Activated CD4-positive, alpha-beta memory T cell treated with anti-CD3 and anti-CD28 coated beads for 36 hours (primary cell): ENCODE data around the gene SV2B. TPM values are rescaled to one million over a fixed set of nuclear protein-coding genes. Genes with fewer than 3 reads are reported as not detected.
A peak's percentile ranks its signal among the peaks of the same experiment; 100 is the strongest.
"Not testable (repeated sequence)": the region's sequence is repeated elsewhere in the genome, so short reads cannot be mapped to it uniquely, and the experiment has no call there.

ENCODE experiments used
- CTCF ChIA-PET: fragments of 350-600 bp; sonication (Branson Sonifier 250); formaldehyde crosslinking; loops from one replicate; lab custom pipeline; 2021; ENCODE audit warnings: antibody characterized with exemption, inconsistent platforms; lab: Charles Lee
- POLR2A ChIA-PET: fragments of 350-600 bp; sonication (Branson Sonifier 250); formaldehyde crosslinking; loops from one replicate; lab custom pipeline; 2021; ENCODE audit warnings: antibody characterized with exemption; lab: Charles Lee
- DNase-seq: peaks from one replicate; pipeline ENCODE4 v3.0.0-alpha.2; 2020
- H3K27ac Mint-ChIP-seq: one replicate; pipeline ENCODE4 v1.8.0; 2021; ENCODE audit warnings: mixed read lengths
- H3K27me3 Mint-ChIP-seq: one replicate; pipeline ENCODE4 v1.8.0; 2021; ENCODE audit warnings: mixed read lengths
- H3K36me3 Mint-ChIP-seq: one replicate; pipeline ENCODE4 v1.8.0; 2021; ENCODE audit warnings: mixed read lengths
- H3K4me1 Mint-ChIP-seq: one replicate; pipeline ENCODE4 v1.8.0; 2021; ENCODE audit warnings: low read depth, mixed read lengths
- H3K4me3 Mint-ChIP-seq: one replicate; pipeline ENCODE4 v1.8.0; 2021; ENCODE audit warnings: mild to moderate bottlenecking, mixed read lengths
- H3K9me3 Mint-ChIP-seq: one replicate; pipeline ENCODE4 v1.8.0; 2021; ENCODE audit warnings: mixed read lengths
- intact Hi-C: fragments of 100-400 bp; cut with micrococcal nuclease; formaldehyde crosslinking; loops from one replicate; pipeline ENCODE4 v1.15.1; 2023
- total RNA-seq, 2 experiments: library from RNA; stranded (reverse); gene quantifications; one replicate each; pipeline ENCODE4 v1.2.3, GENCODE V29; 2021

The SV2B gene
- total RNA-seq, 2 experiments from 2014 or later, result 0.02 to 0.05 TPM

DNA sequence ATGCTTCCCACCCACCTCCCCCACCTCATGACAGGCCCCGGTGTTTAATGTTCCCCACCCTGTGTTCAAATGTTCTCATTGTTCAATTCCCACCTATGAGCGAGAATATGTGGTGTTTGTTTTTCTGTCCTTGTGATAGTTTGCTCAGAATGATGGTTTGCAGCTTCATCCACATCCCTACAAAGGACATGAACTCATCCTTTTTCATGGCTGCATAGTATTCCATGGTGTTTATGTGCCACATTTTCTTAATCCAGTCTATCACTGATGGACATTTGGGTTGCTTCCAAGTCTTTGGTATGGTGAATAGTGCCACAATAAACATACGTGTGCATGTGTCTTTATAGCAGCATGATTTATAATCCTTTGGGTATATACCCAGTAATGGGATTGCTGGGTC is 244.9 kb downstream of the SV2B start:
- POLR2A ChIA-PET, H3K27me3 Mint-ChIP-seq, H3K36me3 Mint-ChIP-seq, H3K4me3 Mint-ChIP-seq, H3K27ac Mint-ChIP-seq, CTCF ChIA-PET, H3K9me3 Mint-ChIP-seq, DNase-seq, intact Hi-C loops: not testable (repeated sequence)
- peaks cover 19% of the 10 kb centered on the region for H3K4me1 Mint-ChIP-seq

DNA sequence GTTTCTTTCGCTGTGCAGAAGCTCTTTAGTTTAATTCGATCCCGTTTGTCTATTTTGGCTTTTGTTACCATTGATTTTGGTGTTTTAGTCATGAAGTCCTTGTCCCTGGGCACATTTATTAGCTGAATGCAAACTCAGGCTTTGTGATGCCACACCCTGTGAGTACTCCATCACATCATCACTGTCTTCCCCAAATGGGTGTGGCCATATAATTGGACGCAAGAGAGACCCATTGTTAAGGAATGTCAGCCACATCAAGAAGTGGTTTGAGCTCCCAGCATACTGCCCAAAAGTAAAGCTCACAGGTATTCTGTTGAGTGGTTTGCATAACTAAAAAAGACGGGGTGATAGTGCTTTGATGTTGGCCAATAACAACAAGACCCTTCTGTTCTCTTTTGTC is 245.7 kb downstream of the SV2B start:
- Mint-ChIP-seq H3K27me3 (peaks cover 4% of the 10 kb centered on the region), H3K27ac (no peak overlapping the region), H3K4me1 (peaks cover 19% of the 10 kb centered on the region), H3K9me3 (peaks cover 9% of the 10 kb centered on the region), H3K36me3 (no peaks in the 10 kb centered on the region), H3K4me3 (no peak overlapping the region)
- intact Hi-C loops, result no loop called here
- no peak for DNase-seq
- ChIA-PET CTCF (no interaction called here), POLR2A (no interaction called here)

DNA sequence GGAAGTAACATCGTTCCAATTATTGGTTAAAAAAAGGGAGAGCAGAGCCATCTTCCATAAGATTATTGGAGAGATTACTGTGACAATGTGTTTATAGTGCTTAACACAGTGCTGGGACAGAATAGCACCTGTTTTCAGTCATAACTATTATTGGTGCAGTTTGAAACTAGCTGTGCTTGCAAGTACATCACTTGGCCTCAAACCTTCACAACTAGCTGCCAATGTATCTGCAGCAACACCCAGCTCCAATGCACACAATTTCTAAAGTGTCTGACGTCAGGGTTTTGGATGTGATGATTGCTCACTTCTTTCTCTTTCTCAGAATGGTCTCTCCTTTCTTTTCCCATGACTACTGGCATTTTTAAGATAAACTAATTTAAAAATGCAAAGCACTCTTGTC is 246.2 kb downstream of the SV2B start:
- Mint-ChIP-seq H3K4me3 (no peak overlapping the region), H3K36me3 (no peaks in the 10 kb centered on the region)
- POLR2A ChIA-PET, result no interaction called here

GRCh38 chr15:91348752-91349500 is 248.9 kb downstream of the SV2B start:
- H3K27ac Mint-ChIP-seq, result no peak overlapping the region
- intact Hi-C loops, result no loop called here
- no peak overlapping the region for H3K4me3 Mint-ChIP-seq
- peaks cover 14% of the 10 kb centered on the region for H3K4me1 Mint-ChIP-seq
- H3K9me3 Mint-ChIP-seq, result peaks cover 9% of the 10 kb centered on the region
- ChIA-PET CTCF (no interaction called here), POLR2A (no interaction called here)
- peak; percentile 21 for DNase-seq
- H3K36me3 Mint-ChIP-seq, result no peaks in the 10 kb centered on the region
- no peaks in the 10 kb centered on the region for H3K27me3 Mint-ChIP-seq

More for the DNA sequence above, 246.2 kb downstream of the SV2B start:
- H3K27ac Mint-ChIP-seq, result no peak overlapping the region
- no peak for DNase-seq
- CTCF ChIA-PET, result no interaction called here
- peaks cover 19% of the 10 kb centered on the region for H3K4me1 Mint-ChIP-seq
- H3K27me3 Mint-ChIP-seq, result peaks cover 3% of the 10 kb centered on the region
- intact Hi-C loops, result no loop called here
- peaks cover 9% of the 10 kb centered on the region for H3K9me3 Mint-ChIP-seq

Other genes starting within 250 kb of the SV2B start
- gene FURIN, start 231.7 kb upstream of the SV2B start, total RNA-seq, result 100 to 1,000 TPM; 576 to 590 TPM
- 10 to 100 TPM; 18.0 to 21.1 TPM for gene FES, start 215.8 kb upstream of the SV2B start, total RNA-seq
- 10 to 100 TPM; 98.1 to 99.2 TPM for gene MAN2A2, start 197.0 kb upstream of the SV2B start, total RNA-seq
- gene HDDC3, start 167.7 kb upstream of the SV2B start, total RNA-seq, result 10 to 100 TPM; 45.0 to 45.8 TPM
- 10 to 100 TPM; 71.1 to 74.3 TPM for gene UNC45A, start 165.0 kb upstream of the SV2B start, total RNA-seq
- gene RCCD1, start 145.4 kb upstream of the SV2B start, total RNA-seq, result 10 to 100 TPM; 39.9 to 41.4 TPM
- gene PRC1, start 105.7 kb upstream of the SV2B start, total RNA-seq, result 100 to 1,000 TPM; 151 to 158 TPM
- gene VPS33B, start 77.7 kb upstream of the SV2B start, total RNA-seq, result 10 to 100 TPM; 26.4 to 26.5 TPM